ENCODE data around the gene KASH5.

DNA sequence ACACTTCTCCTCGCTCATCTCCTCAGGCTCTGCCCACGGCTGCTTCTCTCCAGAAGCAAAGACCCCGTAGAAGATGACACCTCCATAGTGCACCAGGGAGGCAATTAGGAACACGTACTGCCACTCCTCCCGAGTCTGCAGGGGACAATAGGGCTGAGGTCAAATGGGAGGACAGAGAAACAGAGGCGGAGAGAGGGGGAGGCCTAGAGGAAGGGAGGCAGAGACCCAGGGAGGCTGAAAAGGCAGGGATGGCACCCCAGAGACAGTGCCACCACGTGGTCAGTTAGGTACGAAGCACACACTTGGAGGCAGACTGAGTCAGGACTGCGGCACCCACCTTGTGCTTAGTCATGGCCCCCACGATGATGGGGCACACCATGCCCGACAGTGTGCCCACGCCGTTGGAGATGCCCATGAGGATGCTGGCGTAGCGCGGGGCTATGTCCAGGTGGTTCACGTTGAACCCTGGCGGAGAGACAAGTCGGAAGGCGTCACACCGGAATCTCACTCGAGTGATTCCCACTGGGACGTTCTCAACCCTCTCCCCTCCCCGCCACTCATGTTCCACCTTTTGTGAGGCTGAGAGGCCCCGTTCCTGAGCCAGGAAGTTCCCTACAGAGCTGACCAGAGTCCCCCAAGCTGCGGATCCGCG lies 42.8 kb downstream of the KASH5 start:
- TF ChIP-seq, protein P1, sequence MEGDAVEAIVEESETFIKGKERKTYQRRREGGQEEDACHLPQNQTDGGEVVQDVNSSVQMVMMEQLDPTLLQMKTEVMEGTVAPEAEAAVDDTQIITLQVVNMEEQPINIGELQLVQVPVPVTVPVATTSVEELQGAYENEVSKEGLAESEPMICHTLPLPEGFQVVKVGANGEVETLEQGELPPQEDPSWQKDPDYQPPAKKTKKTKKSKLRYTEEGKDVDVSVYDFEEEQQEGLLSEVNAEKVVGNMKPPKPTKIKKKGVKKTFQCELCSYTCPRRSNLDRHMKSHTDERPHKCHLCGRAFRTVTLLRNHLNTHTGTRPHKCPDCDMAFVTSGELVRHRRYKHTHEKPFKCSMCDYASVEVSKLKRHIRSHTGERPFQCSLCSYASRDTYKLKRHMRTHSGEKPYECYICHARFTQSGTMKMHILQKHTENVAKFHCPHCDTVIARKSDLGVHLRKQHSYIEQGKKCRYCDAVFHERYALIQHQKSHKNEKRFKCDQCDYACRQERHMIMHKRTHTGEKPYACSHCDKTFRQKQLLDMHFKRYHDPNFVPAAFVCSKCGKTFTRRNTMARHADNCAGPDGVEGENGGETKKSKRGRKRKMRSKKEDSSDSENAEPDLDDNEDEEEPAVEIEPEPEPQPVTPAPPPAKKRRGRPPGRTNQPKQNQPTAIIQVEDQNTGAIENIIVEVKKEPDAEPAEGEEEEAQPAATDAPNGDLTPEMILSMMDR (IDR thresholded peaks at IDR 0.05; ENCODE audit: low read depth, low read length): peak; percentile 66
- TF ChIP-seq EZH2phosphoT487 (IDR thresholded peaks at IDR 0.05; ENCODE audit: low read depth): no peak
